HFFc6 (cell line): ENCODE data around the gene DNM2. TPM values are rescaled to one million over a fixed set of nuclear protein-coding genes. Genes with fewer than 3 reads are reported as not detected.

Source experiments
- DNase-seq: peaks from one replicate; pipeline ENCODE4 v3.0.0-alpha.2; 2018
- H3K27ac Mint-ChIP-seq: 2 replicates; pipeline ENCODE4 v1.8.0; 2020; ENCODE audit warnings: mild to moderate bottlenecking, mixed read lengths
- H3K27me3 Mint-ChIP-seq: 2 replicates; pipeline ENCODE4 v1.8.0; 2021; ENCODE audit warnings: mild to moderate bottlenecking, moderate library complexity, mixed read lengths; ENCODE audit not compliant: insufficient read depth
- H3K36me3 Mint-ChIP-seq: 2 replicates; pipeline ENCODE4 v1.8.0; 2021; ENCODE audit warnings: low read depth, mixed read lengths
- H3K4me1 Mint-ChIP-seq: 2 replicates; pipeline ENCODE4 v1.8.0; 2020; ENCODE audit warnings: low read depth, mixed read lengths
- H3K4me3 Mint-ChIP-seq: 2 replicates; pipeline ENCODE4 v1.8.0; 2020; ENCODE audit warnings: mild to moderate bottlenecking, moderate library complexity, mixed read lengths
- H3K9me3 Mint-ChIP-seq: 2 replicates; pipeline ENCODE4 v1.8.0; 2020; ENCODE audit warnings: mild to moderate bottlenecking, mixed read lengths
- total RNA-seq, 6 experiments: library from RNA; stranded (reverse); fragmentation: NEBNext Ultra II Directional; extraction: Animal tissue kit (Norgen Biotek cat#: 25700); gene quantifications; 2 replicates in 1 of 6; 3 replicates in 5 of 6; pipeline ENCODE4 v1.2.3, GENCODE V29; 2021
- TF ChIP-seq, protein P1 (sequence below): fragments of 200-600 bp; sonication (generic); IDR thresholded peaks from 2 replicates; pipeline ENCODE4 v1.5.0; 2021; ENCODE audit warnings: antibody characterized with exemption, mild to moderate bottlenecking

The DNM2 gene
- total RNA-seq, 6 experiments from 2014 or later = 91.5 to 122 (median 99.5) TPM

DNA sequence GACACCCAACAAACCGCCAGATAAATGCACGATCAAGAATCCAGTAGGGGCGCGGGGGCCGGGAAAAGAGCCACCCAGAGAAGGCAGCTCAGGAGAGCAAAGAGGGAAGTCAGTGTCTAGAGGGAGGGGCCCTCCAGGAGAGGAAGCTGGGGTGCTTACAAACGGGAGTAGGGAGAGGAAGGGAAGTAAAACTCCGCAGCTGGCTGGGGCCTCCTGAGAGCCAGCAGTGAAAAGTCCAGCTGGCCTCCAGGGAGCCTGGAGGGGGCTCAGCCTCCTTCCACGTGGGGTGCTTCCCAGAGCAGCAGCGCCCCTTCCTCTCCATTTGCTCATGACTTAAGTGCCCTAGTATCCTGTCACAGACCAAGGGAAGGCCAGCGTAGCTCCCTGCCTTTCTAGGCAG is 66.4 kb downstream of the DNM2 start:
- no peaks in the 10 kb centered on the region for H3K9me3 Mint-ChIP-seq
- peaks cover 9% of the 10 kb centered on the region for H3K27me3 Mint-ChIP-seq
- peaks cover 7% of the 10 kb centered on the region; the same call in 1 of the 2 replicates for H3K4me1 Mint-ChIP-seq
- H3K36me3 Mint-ChIP-seq = peaks cover 33% of the 10 kb centered on the region
- TF ChIP-seq, protein P1, sequence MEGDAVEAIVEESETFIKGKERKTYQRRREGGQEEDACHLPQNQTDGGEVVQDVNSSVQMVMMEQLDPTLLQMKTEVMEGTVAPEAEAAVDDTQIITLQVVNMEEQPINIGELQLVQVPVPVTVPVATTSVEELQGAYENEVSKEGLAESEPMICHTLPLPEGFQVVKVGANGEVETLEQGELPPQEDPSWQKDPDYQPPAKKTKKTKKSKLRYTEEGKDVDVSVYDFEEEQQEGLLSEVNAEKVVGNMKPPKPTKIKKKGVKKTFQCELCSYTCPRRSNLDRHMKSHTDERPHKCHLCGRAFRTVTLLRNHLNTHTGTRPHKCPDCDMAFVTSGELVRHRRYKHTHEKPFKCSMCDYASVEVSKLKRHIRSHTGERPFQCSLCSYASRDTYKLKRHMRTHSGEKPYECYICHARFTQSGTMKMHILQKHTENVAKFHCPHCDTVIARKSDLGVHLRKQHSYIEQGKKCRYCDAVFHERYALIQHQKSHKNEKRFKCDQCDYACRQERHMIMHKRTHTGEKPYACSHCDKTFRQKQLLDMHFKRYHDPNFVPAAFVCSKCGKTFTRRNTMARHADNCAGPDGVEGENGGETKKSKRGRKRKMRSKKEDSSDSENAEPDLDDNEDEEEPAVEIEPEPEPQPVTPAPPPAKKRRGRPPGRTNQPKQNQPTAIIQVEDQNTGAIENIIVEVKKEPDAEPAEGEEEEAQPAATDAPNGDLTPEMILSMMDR = no peak
- no peak overlapping the region for H3K4me3 Mint-ChIP-seq
- no peak overlapping the region for H3K27ac Mint-ChIP-seq
- DNase-seq = no peak

DNA sequence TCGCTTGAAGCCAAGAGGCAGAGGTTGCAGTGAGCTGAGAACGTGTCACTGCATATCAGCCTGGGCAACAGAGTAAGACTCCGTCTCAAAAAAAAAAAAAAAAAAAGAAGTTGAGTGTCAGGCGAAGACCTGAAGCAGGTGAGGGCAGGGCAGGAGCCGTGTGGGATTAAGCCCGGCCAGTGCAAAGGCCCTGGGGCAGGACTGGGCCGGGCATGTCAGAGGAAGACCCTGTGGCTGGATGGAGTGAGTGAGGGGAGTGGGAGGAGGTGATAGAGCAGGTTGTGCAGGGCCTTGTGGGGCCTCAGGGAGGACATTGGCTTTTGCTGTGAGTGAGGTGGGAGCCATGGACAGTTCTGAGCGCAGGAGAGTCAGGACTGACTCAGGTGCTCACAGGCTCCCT is 70.3 kb downstream of the DNM2 start:
- no peak overlapping the region for H3K4me3 Mint-ChIP-seq
- no peak overlapping the region for H3K27ac Mint-ChIP-seq
- H3K36me3 Mint-ChIP-seq = peaks cover 28% of the 10 kb centered on the region
- no peaks in the 10 kb centered on the region for H3K4me1 Mint-ChIP-seq
- TF ChIP-seq, protein P1 = no peak
- H3K27me3 Mint-ChIP-seq = peaks cover 9% of the 10 kb centered on the region
- H3K9me3 Mint-ChIP-seq = no peaks in the 10 kb centered on the region
- DNase-seq = no peak

DNA sequence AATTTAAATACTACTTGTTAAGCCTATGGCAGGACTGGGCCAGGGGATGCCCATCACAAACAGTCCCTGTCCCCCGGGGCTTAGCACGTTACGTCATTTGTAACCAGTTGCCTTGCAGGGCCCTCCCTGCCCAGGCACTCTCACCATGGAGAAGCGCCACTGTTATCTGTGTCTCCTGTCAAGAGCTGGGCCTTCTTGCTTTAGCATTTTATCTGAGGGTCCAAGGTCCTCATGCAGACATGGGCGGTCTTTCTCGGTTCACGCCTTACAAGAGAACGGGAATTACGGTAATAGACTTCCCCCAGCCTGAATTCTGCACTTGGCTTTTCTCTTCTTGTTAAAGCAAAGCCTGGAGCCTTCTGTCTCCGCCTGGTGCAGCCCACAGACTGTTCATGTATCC is 72.0 kb downstream of the DNM2 start:
- H3K27ac Mint-ChIP-seq = no peak overlapping the region
- DNase-seq = no peak
- no peak overlapping the region for H3K4me3 Mint-ChIP-seq
- TF ChIP-seq, protein P1 = no peak
- peaks cover 6% of the 10 kb centered on the region for H3K27me3 Mint-ChIP-seq
- H3K4me1 Mint-ChIP-seq = no peaks in the 10 kb centered on the region
- H3K36me3 Mint-ChIP-seq = peaks cover 19% of the 10 kb centered on the region
- H3K9me3 Mint-ChIP-seq = no peaks in the 10 kb centered on the region

DNA sequence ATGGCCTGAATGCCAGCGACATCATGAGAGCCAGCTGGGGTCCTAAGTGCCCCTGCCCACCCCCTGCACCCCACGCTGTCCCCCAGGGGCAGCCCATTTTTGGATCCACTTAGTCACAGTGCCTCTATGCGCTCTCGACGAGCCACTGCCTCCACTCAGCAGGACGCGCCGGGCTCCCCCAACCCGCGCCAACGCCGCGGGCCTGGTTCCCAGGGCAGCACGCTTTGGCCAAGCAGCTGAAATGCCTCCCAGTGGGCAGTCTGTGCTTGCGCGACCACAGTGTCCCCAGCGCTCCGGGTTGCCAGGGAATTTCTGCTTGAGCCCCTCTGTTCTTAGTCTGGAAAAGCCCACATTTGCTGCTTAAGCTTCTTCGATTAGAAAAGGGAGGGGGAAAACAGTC is 78.8 kb downstream of the DNM2 start:
- Mint-ChIP-seq H3K4me1 (no peaks in the 10 kb centered on the region), H3K27ac (no peak overlapping the region), H3K9me3 (no peaks in the 10 kb centered on the region), H3K27me3 (peaks cover 2% of the 10 kb centered on the region), H3K36me3 (peaks cover 4% of the 10 kb centered on the region; the same call in 1 of the 2 replicates), H3K4me3 (no peak overlapping the region)
- DNase-seq = no peak
- TF ChIP-seq, protein P1 = no peak

DNA sequence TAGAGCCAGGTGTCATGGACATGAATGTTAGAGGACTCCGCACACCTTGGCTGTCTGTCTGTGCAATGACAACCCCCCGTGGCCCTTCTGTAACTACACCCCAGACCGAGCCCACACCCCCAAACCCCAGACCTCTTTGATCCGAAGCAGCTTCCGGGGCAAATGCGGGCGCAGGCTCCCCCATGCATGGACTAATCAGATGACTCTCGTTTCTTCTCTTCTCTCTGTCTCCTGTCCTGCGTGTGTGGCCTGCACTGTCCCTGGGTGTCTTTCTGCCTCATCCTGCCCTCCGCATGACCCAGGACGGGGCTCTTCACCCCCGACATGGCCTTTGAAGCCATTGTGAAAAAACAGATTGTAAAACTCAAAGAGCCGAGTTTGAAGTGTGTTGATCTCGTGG is 79.2 kb downstream of the DNM2 start:
- Mint-ChIP-seq H3K4me1 (no peaks in the 10 kb centered on the region), H3K27ac (no peak overlapping the region), H3K4me3 (no peak overlapping the region), H3K27me3 (peaks cover 2% of the 10 kb centered on the region), H3K9me3 (no peaks in the 10 kb centered on the region), H3K36me3 (peaks cover 5% of the 10 kb centered on the region)
- TF ChIP-seq, protein P1 = no peak
- no peak for DNase-seq
